Measurements from ENCODE around the gene RNASEH2A.

- TF ChIP-seq EZH2 (IDR thresholded peaks at IDR 0.05; ENCODE audit: borderline replicate concordance, insufficient read depth, low read length, poor library complexity, severe bottlenecking) (no peak), POLR2AphosphoS5 (IDR thresholded peaks at IDR 0.05) (no peak), CTCF (IDR thresholded peaks at IDR 0.05; ENCODE audit: poor library complexity, severe bottlenecking) (no peak), EP300 (conservative IDR thresholded peaks at IDR 0.05; ENCODE audit: poor library complexity, severe bottlenecking) (no peak), TAF1 (IDR thresholded peaks at IDR 0.05; ENCODE audit: low read depth) (no peak)
Observed at GRCh38 chr19:12799742-12800465, 6.5 kb upstream of the RNASEH2A start.

Data from neural cell (in vitro differentiated cells).